ENCODE results near the gene PARD6G. TPM values are rescaled to one million over a fixed set of nuclear protein-coding genes. Genes with fewer than 3 reads are reported as not detected.

The PARD6G gene
- polyA plus RNA-seq, 1 of the 3 experiments (the other 2 are of a cell fraction), result 4.3 TPM

DNA sequence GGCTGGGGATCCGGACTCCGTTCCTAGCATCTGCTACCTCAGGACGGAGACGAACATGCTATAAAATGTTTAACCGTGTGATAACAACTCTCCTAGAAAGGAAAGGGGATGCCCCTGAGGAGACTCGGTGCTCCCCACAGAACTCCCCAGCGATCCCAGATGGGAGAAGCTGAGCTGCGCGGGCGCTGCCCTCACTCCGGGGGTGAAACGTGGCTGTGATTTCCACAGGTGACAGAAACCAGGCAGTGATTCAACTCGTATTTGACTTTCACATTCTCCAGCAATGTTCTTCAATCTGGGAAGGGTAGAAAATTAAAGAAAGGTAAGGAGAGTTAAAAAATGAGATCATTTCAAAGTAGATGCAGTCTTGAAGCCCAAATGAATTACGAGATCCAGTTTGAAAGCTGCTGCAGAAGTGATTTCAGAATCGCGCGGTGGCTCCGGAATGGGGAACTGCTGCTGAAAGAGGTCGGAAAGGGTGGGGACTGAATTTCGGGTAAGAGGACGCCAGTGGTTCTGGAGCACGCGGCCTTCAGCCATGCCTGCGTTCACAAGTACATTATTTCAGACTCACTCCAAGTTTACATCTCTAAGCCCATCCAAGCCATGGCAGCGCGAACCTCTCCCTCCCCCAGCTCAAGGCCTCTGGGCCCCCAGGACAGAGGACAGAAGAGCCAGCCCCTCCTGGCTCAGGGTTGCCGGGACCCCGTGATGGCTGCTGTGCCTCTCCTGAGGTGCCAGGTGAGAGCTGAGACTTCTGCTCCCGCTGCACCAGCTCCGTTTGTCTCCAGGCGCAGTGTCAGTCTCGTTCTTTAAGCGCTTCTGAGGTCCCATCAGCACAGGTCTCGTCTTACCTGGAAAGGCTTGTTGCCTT is 98.8 kb downstream of the PARD6G start:
- DNase-seq, result no peak
- H3K9me3 ChIP-seq, result no peaks in the 10 kb centered on the region
- H3K79me2 ChIP-seq (ENCODE audit: insufficient read depth), result no peaks in the 10 kb centered on the region
- TF ChIP-seq FOSL2 (IDR thresholded peaks at IDR 0.05; ENCODE audit: borderline replicate concordance, low read depth), result no peak
- TF ChIP-seq, protein P1, sequence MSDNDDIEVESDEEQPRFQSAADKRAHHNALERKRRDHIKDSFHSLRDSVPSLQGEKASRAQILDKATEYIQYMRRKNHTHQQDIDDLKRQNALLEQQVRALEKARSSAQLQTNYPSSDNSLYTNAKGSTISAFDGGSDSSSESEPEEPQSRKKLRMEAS (IDR thresholded peaks at IDR 0.05; ENCODE audit: low read depth), result no peak
- TF ChIP-seq YY1 (IDR thresholded peaks at IDR 0.05; ENCODE audit: low read depth), result no peak
- 0 out of 2 replicates have a peak, but pooled peaks have one; percentile 1 for TF ChIP-seq NRF1 (IDR thresholded peaks at IDR 0.05; ENCODE audit: low read depth, low read length)
- TF ChIP-seq NFIC (IDR thresholded peaks at IDR 0.05; ENCODE audit: borderline replicate concordance), result no peak
- peak overlapping the region; percentile 85; the same call in 1 of the 2 replicates for H2AFZ ChIP-seq (ENCODE audit: low read depth)
- H4K20me1 ChIP-seq (ENCODE audit: insufficient read depth), result 0 out of 2 replicates have a peak, but pooled peaks cover 3% of the 10 kb centered on the region
- H3K27ac ChIP-seq (ENCODE audit: low read depth in 2 of 2, low read length in 1 of 2), result peak overlapping the region in 1 of 2 experiments; percentile 53; a peak in 3 of 4 replicates
- H3K9ac ChIP-seq, result peak overlapping the region; percentile 55
- CTCF ChIA-PET, result interaction anchor here (4.8 kb wide), 1 partner anchor 9 kb away, joined by 31 read pairs; no protein-coding TSS in a partner anchor
- peaks cover 10% of the 10 kb centered on the region for H3F3A ChIP-seq (replicated peaks; ENCODE audit: insufficient read depth)
- H3K27me3 ChIP-seq (ENCODE audit: insufficient read depth), result no peaks in the 10 kb centered on the region
- POLR2A ChIA-PET, result interaction anchor here (1.2 kb wide), 1 partner anchor 40 kb away, joined by 4 read pairs; no protein-coding TSS in a partner anchor
- peak overlapping the region; percentile 63 to 66 for H3K4me3 ChIP-seq (ENCODE audit: low read depth in 2 of 2, low read length in 1 of 2)
- peak overlapping the region; percentile 82 for H3K4me2 ChIP-seq
- peaks cover 16 to 30% of the 10 kb centered on the region in 2 experiments for H3K36me3 ChIP-seq (replicated peaks in 1 of 2; ENCODE audit: control insufficient read depth in 1 of 2, insufficient read depth in 2 of 2, low read length in 1 of 2)
- H3K9me2 ChIP-seq, result no peaks in the 10 kb centered on the region
- WGBS (ENCODE audit: low lambda C conversion rate), result 74% methylated on average over 25 of the region's 34 CpGs
- peaks cover 0 to 8% of the 10 kb centered on the region in 2 experiments; a peak in 3 of 4 replicates for H3K4me1 ChIP-seq (ENCODE audit: control insufficient read depth in 1 of 2, insufficient read depth in 2 of 2, low read depth in 1 of 2, low read length in 1 of 2)

DNA sequence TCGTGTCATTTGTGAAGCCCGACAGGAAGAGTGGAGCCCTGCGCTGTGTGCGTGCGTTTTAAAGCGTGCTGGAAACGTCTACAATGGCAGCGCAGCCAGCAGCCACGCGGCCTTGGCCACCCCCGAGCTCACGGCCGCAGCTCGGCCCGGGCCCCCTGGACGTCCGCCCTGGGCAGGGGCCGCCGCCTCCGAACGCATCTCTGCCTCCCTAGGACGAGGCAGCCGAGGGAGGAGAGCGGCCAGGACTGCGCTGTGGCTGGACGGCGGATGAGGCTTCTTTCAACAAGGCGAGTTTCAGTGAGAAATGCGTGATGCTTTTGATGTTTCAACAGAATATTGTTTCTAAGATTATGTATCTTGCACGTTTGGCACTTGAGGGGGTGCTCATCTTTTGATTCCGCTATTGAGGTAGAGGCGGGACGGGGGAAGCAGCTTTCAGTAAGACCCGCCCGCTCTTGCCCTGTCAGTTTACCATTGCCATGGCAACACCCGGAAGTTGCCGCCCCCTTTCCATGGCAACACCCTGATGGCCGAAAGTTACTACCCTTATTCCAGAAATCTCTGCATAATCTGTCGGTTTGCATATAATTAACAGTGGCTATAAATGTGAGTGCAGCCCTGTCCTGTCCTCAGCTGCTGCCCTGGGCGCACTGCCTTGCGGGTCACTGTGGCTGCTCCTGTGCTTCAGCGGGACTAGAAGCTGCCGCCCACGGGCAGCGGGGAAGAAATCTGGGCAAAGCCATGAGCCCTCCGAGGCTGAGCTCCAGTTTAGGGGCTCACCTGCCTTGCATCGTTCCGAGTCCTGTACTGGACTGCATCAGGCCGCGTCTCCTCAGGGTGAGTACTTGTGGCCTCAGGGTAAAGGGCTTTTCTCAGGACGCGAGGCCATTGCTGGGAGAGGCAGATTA is 99.6 kb downstream of the PARD6G start:
- POLR2A ChIA-PET, result interaction anchor here (1.2 kb wide), 1 partner anchor 39 kb away, joined by 4 read pairs; no protein-coding TSS in a partner anchor
- peaks cover 0 to 8% of the 10 kb centered on the region in 2 experiments; a peak in 3 of 4 replicates for H3K4me1 ChIP-seq (ENCODE audit: control insufficient read depth in 1 of 2, insufficient read depth in 2 of 2, low read depth in 1 of 2, low read length in 1 of 2)
- peak overlapping the region; percentile 85 for H2AFZ ChIP-seq (ENCODE audit: low read depth)
- CTCF ChIA-PET, result interaction anchor here (4.8 kb wide), 1 partner anchor 10 kb away, joined by 31 read pairs; no protein-coding TSS in a partner anchor
- no peaks in the 10 kb centered on the region for H3K9me2 ChIP-seq
- peak; percentile 79 for DNase-seq
- WGBS (ENCODE audit: low lambda C conversion rate), result 60% methylated on average over 41 of the region's 52 CpGs
- H3K27ac ChIP-seq (ENCODE audit: low read depth in 2 of 2, low read length in 1 of 2), result peak overlapping the region in 1 of 2 experiments; percentile 53; a peak in 3 of 4 replicates
- peaks cover 10% of the 10 kb centered on the region for H3F3A ChIP-seq (replicated peaks; ENCODE audit: insufficient read depth)
- peaks cover 12% of the 10 kb centered on the region; the same call in 1 of the 2 replicates for H4K20me1 ChIP-seq (ENCODE audit: insufficient read depth)
- TF ChIP-seq CHD2 (IDR thresholded peaks at IDR 0.05; ENCODE audit: low read length, partially characterized antibody) (no peak), YY1 (IDR thresholded peaks at IDR 0.05; ENCODE audit: low read depth) (peak; percentile 46; the same call in 1 of the 2 replicates), GABPA (IDR thresholded peaks at IDR 0.05; ENCODE audit: low read depth) (peak; percentile 75), MXI1 (IDR thresholded peaks at IDR 0.05; ENCODE audit: low read depth, low read length) (peak; percentile 88), TCF12 (IDR thresholded peaks at IDR 0.05) (no peak)
- TF ChIP-seq, protein P2, sequence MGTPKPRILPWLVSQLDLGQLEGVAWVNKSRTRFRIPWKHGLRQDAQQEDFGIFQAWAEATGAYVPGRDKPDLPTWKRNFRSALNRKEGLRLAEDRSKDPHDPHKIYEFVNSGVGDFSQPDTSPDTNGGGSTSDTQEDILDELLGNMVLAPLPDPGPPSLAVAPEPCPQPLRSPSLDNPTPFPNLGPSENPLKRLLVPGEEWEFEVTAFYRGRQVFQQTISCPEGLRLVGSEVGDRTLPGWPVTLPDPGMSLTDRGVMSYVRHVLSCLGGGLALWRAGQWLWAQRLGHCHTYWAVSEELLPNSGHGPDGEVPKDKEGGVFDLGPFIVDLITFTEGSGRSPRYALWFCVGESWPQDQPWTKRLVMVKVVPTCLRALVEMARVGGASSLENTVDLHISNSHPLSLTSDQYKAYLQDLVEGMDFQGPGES (IDR thresholded peaks at IDR 0.05; ENCODE audit: low read depth, low read length), result no peak
- TF ChIP-seq, protein P3, sequence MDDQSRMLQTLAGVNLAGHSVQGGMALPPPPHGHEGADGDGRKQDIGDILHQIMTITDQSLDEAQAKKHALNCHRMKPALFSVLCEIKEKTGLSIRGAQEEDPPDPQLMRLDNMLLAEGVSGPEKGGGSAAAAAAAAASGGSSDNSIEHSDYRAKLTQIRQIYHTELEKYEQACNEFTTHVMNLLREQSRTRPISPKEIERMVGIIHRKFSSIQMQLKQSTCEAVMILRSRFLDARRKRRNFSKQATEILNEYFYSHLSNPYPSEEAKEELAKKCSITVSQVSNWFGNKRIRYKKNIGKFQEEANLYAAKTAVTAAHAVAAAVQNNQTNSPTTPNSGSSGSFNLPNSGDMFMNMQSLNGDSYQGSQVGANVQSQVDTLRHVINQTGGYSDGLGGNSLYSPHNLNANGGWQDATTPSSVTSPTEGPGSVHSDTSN (IDR thresholded peaks at IDR 0.05), result peak; percentile 91
- no peaks in the 10 kb centered on the region for H3K79me2 ChIP-seq (ENCODE audit: insufficient read depth)
- peak overlapping the region; percentile 63 to 66 for H3K4me3 ChIP-seq (ENCODE audit: low read depth in 2 of 2, low read length in 1 of 2)
- no peaks in the 10 kb centered on the region for H3K27me3 ChIP-seq (ENCODE audit: insufficient read depth)
- peaks cover 16 to 36% of the 10 kb centered on the region in 2 experiments for H3K36me3 ChIP-seq (replicated peaks in 1 of 2; ENCODE audit: control insufficient read depth in 1 of 2, insufficient read depth in 2 of 2, low read length in 1 of 2)
- peak overlapping the region; percentile 82 for H3K4me2 ChIP-seq
- no peaks in the 10 kb centered on the region for H3K9me3 ChIP-seq
- peak overlapping the region; percentile 55 for H3K9ac ChIP-seq

All from SK-N-SH (cell line).